Stimulated activated memory B cell treated with anti-CD40 and anti-IgM and Interleukin-4, amounts not matched to agents 10 μg/mL and 1 μg/mL and 100 μg/mL, for 72 hours (primary cell): Measurements from ENCODE around the gene KRT33A.
"Not testable (repeated sequence)": the region's sequence is repeated elsewhere in the genome, so short reads cannot be mapped to it uniquely, and the experiment has no call there.

ENCODE experiments used
- ATAC-seq: fragments of 150-1000 bp; cut with Tn5 transposase; 2 replicates; pipeline ENCODE4 v1.10.0; 2021
- H3K27ac Mint-ChIP-seq: one replicate; pipeline ENCODE4 v1.8.0; 2022; ENCODE audit warnings: mild to moderate bottlenecking, mixed read lengths
- H3K27me3 Mint-ChIP-seq: one replicate; pipeline ENCODE4 v1.8.0; 2022; ENCODE audit warnings: mixed read lengths
- H3K36me3 Mint-ChIP-seq: one replicate; pipeline ENCODE4 v1.8.0; 2022; ENCODE audit warnings: mixed read lengths
- H3K4me1 Mint-ChIP-seq: one replicate; pipeline ENCODE4 v1.8.0; 2022; ENCODE audit warnings: mixed read lengths
- H3K4me3 Mint-ChIP-seq: one replicate; pipeline ENCODE4 v1.8.0; 2022; ENCODE audit warnings: mild to moderate bottlenecking, moderate library complexity, mixed read lengths
- H3K9me3 Mint-ChIP-seq: one replicate; pipeline ENCODE4 v1.8.0; 2022; ENCODE audit warnings: mixed read lengths

The KRT33A gene

DNA sequence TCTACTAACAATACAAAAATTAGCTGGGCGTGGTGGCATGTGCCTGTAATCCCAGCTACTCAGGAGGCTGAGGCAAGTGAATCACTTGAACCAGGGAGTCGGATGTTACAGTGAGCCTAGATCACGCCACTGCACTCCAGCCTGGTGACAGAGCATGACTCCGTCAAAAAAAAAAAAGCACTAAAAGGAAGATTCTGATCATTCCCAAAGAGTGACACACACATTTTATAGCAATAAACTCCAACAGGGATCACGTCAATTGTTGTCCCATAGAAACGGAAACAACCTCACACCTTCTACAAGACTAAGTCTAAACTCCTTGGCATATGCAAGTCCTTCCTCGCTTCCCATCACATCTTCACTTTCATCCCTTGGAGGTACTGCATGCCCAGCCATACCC is 29.5 kb upstream of the KRT33A start:
- ATAC-seq, H3K4me1 Mint-ChIP-seq, H3K27ac Mint-ChIP-seq, H3K9me3 Mint-ChIP-seq, H3K36me3 Mint-ChIP-seq, H3K4me3 Mint-ChIP-seq: not testable (repeated sequence)
- H3K27me3 Mint-ChIP-seq: peaks cover 41% of the 10 kb centered on the region

GRCh38 chr17:41377546-41377945 is 26.9 kb upstream of the KRT33A start:
- Mint-ChIP-seq H3K9me3 (peaks cover 8% of the 10 kb centered on the region), H3K4me1 (no peaks in the 10 kb centered on the region), H3K36me3 (no peaks in the 10 kb centered on the region), H3K4me3 (no peak overlapping the region), H3K27ac (no peak overlapping the region), H3K27me3 (peaks cover 32% of the 10 kb centered on the region)
- ATAC-seq: no peak

GRCh38 chr17:41369713-41370112 is 19.1 kb upstream of the KRT33A start, which contains the start of gene KRT33B:
Gene KRT33B, minus strand, starts transcription at chr17:41369813. Its CDS starts 63 bp downstream, at chr17:41369750.
- H3K36me3 Mint-ChIP-seq: no peaks in the 10 kb centered on the region
- peaks cover 5% of the 10 kb centered on the region for H3K9me3 Mint-ChIP-seq
- ATAC-seq: no peak
- H3K4me3 Mint-ChIP-seq: no peak within 1 kb of the TSS
- peaks cover 6% of the 10 kb centered on the region for H3K4me1 Mint-ChIP-seq
- H3K27ac Mint-ChIP-seq: no peak within 1 kb of the TSS
- H3K27me3 Mint-ChIP-seq: peaks cover 18% of the 10 kb centered on the region

- Mint-ChIP-seq H3K4me3 (no peak overlapping the region), H3K27me3 (peaks cover 11% of the 10 kb centered on the region), H3K27ac (no peak overlapping the region), H3K9me3 (no peaks in the 10 kb centered on the region), H3K4me1 (peaks cover 6% of the 10 kb centered on the region), H3K36me3 (no peaks in the 10 kb centered on the region)
- ATAC-seq: no peak
Measured at GRCh38 chr17:41369023-41369422, 18.4 kb upstream of the KRT33A start.

DNA sequence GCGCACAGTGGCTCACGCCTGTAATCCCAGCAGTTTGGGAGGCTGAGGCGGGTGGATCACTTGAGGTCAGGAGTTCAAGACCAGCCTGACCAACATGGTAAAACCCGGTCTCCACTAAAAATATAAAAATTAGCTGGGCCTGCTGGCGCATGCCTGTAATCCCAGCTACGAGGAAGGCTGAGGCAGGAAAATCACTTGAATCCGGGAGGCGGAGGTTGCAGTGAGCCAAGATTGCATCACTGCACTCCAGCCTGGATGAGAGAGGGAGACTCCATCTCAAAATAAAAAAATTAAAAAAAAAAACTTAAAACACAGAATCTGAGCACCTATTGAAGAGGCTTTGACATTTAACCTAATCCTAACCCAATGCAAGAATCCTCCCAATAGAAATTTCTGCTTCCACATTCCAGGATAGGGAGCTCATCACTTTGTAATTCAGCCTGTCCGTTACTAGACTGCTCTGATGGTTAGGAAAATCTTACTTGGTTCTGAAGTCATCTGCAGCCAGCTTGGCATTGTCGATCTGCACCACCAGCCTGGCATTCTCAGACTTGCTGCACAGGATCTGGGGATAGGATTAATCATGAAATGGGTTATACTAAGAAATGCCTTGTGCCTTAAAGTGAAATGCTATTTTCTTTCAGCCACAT is 16.9 kb upstream of the KRT33A start:
- Mint-ChIP-seq H3K36me3 (no peaks in the 10 kb centered on the region), H3K4me1 (peaks cover 6% of the 10 kb centered on the region), H3K27ac (no peak overlapping the region), H3K27me3 (peaks cover 10% of the 10 kb centered on the region), H3K9me3 (no peaks in the 10 kb centered on the region), H3K4me3 (no peak overlapping the region)
- ATAC-seq: no peak

- Mint-ChIP-seq H3K36me3 (no peaks in the 10 kb centered on the region), H3K27ac (no peak overlapping the region), H3K9me3 (no peaks in the 10 kb centered on the region), H3K4me3 (no peak overlapping the region), H3K4me1 (peaks cover 6% of the 10 kb centered on the region), H3K27me3 (peaks cover 21% of the 10 kb centered on the region)
- peak; percentile 40 for ATAC-seq
Measured at GRCh38 chr17:41366070-41366469, 15.4 kb upstream of the KRT33A start.

GRCh38 chr17:41363881-41364280 is 13.3 kb upstream of the KRT33A start:
- no peaks in the 10 kb centered on the region for H3K9me3 Mint-ChIP-seq
- peaks cover 21% of the 10 kb centered on the region for H3K27me3 Mint-ChIP-seq
- no peak overlapping the region for H3K4me3 Mint-ChIP-seq
- H3K36me3 Mint-ChIP-seq: no peaks in the 10 kb centered on the region
- no peak for ATAC-seq
- H3K27ac Mint-ChIP-seq: no peak overlapping the region
- H3K4me1 Mint-ChIP-seq: peaks cover 6% of the 10 kb centered on the region

- no peak overlapping the region for H3K4me3 Mint-ChIP-seq
- H3K4me1 Mint-ChIP-seq: no peaks in the 10 kb centered on the region
- H3K27ac Mint-ChIP-seq: no peak overlapping the region
- no peak for ATAC-seq
- H3K9me3 Mint-ChIP-seq: peaks cover 3% of the 10 kb centered on the region
- H3K36me3 Mint-ChIP-seq: no peaks in the 10 kb centered on the region
- peaks cover 35% of the 10 kb centered on the region for H3K27me3 Mint-ChIP-seq
Measured at GRCh38 chr17:41360296-41360995, 9.8 kb upstream of the KRT33A start.

DNA sequence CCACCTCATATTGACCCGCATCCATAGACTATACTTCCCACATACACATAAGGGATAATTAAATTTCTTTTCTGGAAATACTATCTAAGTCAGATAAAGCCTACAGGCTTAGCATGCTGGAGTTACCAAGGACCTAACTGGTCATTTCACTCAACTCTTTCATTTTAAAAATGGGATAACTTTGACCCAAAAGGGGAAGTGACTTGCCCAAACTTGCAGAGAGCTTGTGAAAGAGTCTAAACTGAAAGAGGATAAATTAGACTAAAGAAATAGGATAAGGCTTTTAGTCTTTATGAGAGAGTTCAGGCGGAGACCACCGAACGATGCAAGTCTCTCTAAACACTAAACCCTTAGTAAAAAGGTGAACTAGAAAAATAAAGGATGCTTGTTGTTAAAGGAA is 3.9 kb upstream of the KRT33A start:
- H3K4me3 Mint-ChIP-seq: no peak overlapping the region
- peaks cover 30% of the 10 kb centered on the region for H3K27me3 Mint-ChIP-seq
- no peak overlapping the region for H3K27ac Mint-ChIP-seq
- H3K9me3 Mint-ChIP-seq: peaks cover 3% of the 10 kb centered on the region
- H3K4me1 Mint-ChIP-seq: no peaks in the 10 kb centered on the region
- ATAC-seq: no peak
- H3K36me3 Mint-ChIP-seq: no peaks in the 10 kb centered on the region

GRCh38 chr17:41352597-41353366 is 2.2 kb upstream of the KRT33A start:
- no peaks in the 10 kb centered on the region for H3K4me1 Mint-ChIP-seq
- H3K9me3 Mint-ChIP-seq: peaks cover 3% of the 10 kb centered on the region
- no peak for ATAC-seq
- no peak overlapping the region for H3K27ac Mint-ChIP-seq
- H3K36me3 Mint-ChIP-seq: no peaks in the 10 kb centered on the region
- no peak overlapping the region for H3K4me3 Mint-ChIP-seq
- peaks cover 29% of the 10 kb centered on the region for H3K27me3 Mint-ChIP-seq

GRCh38 chr17:41351177-41351576 is 549 bp upstream of the KRT33A start:
- H3K27ac Mint-ChIP-seq: no peak overlapping the region
- no peak for ATAC-seq
- peaks cover 16% of the 10 kb centered on the region for H3K27me3 Mint-ChIP-seq
- H3K4me1 Mint-ChIP-seq: no peaks in the 10 kb centered on the region
- H3K36me3 Mint-ChIP-seq: no peaks in the 10 kb centered on the region
- no peak overlapping the region for H3K4me3 Mint-ChIP-seq
- H3K9me3 Mint-ChIP-seq: no peaks in the 10 kb centered on the region

DNA sequence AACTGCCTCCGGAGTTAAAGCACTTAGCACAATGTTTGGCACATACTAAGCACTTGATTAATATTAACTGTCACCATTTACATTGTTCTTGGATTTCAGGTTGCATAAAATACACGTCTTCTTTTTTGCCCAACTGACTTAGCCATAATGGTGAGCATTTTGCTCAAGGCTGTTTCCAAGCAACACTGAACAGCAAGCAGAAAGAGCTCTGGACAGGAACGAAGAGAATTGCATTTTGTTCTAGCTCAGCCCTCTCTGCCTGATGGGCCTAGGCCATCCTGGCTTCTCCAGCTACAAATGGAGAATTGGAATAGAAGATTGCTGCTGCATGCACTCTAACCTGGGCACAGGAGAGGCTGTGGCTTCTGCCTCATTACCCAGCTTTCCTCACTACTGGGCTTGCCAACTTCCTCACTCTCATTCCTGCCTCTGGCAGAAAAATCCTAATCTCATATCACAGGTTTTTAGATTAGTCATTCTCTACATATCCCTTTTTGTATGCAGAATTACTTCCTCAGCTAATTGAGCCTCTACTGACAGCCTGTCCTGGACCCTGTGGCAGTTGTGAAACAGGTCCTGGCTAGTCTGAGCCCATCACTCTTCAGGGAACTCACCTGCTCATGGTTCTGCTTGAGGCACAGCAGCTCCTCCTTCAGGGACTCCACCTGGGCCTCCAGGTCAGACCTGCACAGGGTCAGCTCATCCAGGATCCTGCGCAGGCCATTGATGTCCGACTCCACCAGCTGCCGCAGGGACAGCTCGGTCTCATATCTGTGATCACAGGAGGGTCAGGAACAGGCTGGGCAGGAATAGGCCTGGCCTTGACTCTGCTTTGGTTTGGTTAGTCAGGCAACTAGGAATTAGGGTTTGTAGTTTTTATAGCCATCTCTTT is 2.5 kb downstream of the KRT33A start:
- H3K9me3 Mint-ChIP-seq: peaks cover 2% of the 10 kb centered on the region
- no peaks in the 10 kb centered on the region for H3K36me3 Mint-ChIP-seq
- no peak overlapping the region for H3K4me3 Mint-ChIP-seq
- H3K4me1 Mint-ChIP-seq: no peaks in the 10 kb centered on the region
- ATAC-seq: no peak
- peaks cover 16% of the 10 kb centered on the region for H3K27me3 Mint-ChIP-seq
- H3K27ac Mint-ChIP-seq: no peak overlapping the region

GRCh38 chr17:41346421-41346820 is 4.2 kb downstream of the KRT33A start:
- not testable (repeated sequence) for ATAC-seq, H3K9me3 Mint-ChIP-seq, H3K4me3 Mint-ChIP-seq, H3K4me1 Mint-ChIP-seq, H3K36me3 Mint-ChIP-seq, H3K27me3 Mint-ChIP-seq, H3K27ac Mint-ChIP-seq

DNA sequence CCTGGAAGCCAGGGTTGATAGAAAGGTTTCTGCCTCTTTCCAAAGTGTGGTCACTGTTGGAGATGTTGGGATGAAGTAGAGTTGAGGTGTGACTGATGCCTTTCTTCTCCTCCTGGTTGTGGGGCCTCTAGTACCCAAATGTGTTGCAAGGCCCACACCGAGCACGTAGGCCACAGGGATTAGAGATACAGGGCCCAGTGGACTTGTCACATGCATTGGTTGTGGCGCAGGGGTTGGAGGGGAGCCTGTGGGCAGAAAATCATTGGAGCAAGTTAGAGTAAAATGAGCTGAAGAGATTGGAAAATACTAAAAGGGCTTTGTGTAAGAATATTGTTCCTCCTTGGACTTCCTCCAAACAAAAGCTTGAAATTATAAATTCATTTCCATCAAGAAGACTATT is 4.6 kb downstream of the KRT33A start:
- ATAC-seq: no peak
- Mint-ChIP-seq H3K4me3 (no peak overlapping the region), H3K9me3 (peaks cover 4% of the 10 kb centered on the region), H3K4me1 (peaks cover 2% of the 10 kb centered on the region), H3K36me3 (no peaks in the 10 kb centered on the region), H3K27me3 (no peaks in the 10 kb centered on the region), H3K27ac (no peak overlapping the region)

- no peaks in the 10 kb centered on the region for H3K27me3 Mint-ChIP-seq
- peaks cover 22% of the 10 kb centered on the region for H3K4me1 Mint-ChIP-seq
- H3K4me3 Mint-ChIP-seq: no peak overlapping the region
- peaks cover 4% of the 10 kb centered on the region for H3K9me3 Mint-ChIP-seq
- H3K36me3 Mint-ChIP-seq: no peaks in the 10 kb centered on the region
- no peak for ATAC-seq
- no peak overlapping the region for H3K27ac Mint-ChIP-seq
Measured at GRCh38 chr17:41343029-41343428, 7.6 kb downstream of the KRT33A start.
